ENCODE data around the gene PPP1R15A.
A peak's percentile ranks its signal among the peaks of the same experiment; 100 is the strongest.
"Not testable (repeated sequence)": the region's sequence is repeated elsewhere in the genome, so short reads cannot be mapped to it uniquely, and the experiment has no call there.

Gene PPP1R15A

DNA sequence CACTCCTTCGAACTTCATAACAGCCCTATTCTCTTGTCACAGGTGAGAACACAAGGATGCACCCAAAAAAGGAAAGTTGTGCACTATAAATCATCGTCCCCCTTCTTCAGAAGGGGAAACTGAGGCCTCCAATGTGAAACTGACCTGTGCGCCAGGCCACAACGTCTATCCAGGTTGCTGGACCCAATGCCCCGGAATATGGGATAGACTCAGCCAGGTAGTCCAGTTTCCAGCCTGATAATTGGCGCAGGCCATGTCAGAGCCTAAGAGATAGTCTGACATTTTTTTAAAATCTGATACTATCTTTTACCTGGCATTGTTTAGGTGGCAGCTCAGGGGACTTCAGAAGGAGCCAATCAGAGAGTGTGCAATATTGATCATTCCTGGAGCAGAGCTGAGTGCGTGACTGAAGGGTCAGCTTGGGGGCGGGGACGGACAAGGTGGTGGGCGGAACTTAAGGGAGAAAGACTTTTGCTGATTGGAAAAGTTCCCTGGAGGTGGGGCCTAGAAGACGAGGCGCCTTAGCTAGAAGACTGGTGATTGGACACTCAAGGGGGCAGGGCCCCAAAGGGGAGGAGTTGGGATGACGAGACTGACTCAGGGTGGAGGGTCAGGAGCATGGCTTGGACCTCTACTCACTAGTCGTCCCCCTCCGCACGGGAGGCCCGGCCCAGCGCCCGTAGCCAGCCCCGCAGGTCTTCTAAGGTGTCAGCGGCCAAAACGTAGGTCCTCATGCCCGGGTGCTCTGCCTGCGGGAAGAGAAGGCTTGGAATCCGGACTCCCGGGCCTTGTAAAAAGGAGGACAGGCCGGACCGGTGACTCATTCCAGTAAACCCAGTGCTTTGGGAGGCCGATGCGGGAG is 12.3 kb upstream of the PPP1R15A start:
- DNase-seq (ENCODE audit: low read depth): no peak

DNA sequence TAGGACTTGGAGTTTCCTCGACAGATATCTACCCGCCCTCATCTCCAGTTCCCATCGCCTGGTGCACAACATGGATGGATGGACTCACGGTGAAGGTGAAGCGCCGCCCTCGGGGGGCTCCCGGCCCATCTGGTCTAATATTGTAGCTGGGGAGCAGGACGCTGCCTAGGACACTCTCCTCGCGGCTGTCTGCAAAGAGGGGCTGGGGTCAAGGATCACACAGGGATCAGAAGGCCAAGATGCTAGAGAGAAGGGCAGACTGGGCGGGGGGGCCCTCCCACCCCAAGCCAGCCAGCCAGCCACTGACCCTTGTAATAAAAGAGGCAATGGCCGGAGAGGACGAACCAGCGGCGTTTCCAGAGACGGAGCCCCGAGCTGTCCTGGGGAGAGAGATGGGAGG is 10.9 kb upstream of the PPP1R15A start:
- DNase-seq (ENCODE audit: low read depth): no peak

DNA sequence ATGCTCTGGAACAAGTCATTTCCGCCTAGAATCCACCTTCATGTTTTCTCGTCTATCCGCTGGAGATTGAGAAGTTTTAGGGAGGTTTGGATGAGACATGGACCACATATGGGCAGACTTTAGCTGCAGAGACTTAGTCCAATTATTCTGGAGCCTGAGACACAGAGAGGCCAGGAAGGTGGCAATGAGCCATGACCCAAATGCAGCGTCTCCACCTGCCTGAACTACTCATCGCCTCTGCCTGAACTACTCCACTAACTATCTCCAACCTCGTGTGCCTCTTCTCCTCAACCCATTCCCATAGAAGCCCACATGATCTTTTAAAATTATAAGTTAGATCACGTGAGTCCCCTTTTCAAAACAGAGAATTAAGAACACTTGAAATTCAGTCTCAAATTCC is 9.4 kb upstream of the PPP1R15A start:
- DNase-seq (ENCODE audit: low read depth): no peak

DNA sequence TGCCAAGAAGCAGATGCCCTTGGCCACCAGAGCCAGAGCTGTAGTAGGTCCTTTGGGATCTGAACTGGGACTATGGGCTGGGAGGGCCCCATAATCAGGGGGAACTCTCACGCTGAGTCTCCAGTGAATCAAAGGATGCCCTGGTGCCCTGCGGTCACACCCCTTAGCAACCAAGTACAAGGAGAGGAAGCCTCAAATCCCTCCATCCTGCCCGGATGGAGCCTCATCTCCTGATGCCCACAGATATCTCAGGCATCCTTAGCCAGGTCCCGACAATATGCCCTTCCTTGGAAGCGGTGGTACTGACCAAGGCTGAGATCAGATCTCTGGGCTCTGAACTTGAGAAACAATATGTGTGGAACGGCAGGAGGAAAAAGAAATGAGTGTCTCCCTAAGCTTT is 5.5 kb upstream of the PPP1R15A start:
- no peak for DNase-seq (ENCODE audit: low read depth)

DNA sequence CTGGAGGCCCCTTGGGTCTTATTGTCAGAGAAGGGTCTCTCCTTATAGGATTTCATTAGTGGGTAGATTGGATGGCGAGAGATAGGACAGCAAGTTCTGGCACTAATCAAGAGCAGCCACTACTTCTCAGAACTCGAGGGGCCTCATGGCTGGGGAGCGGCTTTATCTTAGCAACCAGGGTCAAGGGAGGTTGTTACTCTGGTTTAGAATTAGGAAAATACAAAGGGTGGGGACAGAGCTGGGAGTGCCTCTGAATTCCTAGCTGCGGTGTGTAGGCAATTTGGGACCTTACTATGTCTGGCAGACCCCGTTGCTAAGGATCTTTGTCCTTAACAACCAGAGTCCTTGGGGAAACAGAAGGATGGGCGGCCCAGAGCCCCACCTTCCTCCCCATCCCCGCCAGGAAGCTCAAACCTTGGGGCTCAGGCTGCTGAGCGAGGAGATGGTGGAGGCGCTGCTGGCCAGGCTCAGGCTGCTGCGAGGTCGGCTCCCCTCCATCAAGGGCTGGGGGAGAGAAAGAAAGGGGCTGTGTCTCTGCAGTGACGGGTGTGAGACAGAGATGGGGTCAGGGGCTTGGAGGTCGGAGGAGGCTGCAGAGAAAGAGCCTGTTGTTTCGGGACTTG is 5.0 kb upstream of the PPP1R15A start:
- DNase-seq (ENCODE audit: low read depth): no peak

DNA sequence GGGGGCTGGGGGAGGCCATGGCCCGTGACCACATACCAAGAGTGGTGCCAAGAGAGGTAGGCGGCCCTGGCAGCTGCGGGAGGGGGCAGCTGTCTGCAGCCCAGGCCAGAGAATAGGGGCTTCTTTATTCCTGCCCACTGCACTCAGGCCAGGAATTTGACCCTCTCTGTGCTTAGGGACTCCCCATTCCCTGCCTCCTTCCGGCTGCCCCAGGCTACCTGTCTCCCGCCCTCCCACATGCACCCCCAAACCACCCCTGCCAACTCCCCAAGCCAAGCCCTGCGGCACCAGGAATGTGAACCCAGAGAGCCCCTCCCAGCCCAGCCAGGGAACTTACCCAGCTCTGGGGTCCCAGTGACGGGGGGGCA is 4.5 kb upstream of the PPP1R15A start:
- DNase-seq (ENCODE audit: low read depth): no peak

DNA sequence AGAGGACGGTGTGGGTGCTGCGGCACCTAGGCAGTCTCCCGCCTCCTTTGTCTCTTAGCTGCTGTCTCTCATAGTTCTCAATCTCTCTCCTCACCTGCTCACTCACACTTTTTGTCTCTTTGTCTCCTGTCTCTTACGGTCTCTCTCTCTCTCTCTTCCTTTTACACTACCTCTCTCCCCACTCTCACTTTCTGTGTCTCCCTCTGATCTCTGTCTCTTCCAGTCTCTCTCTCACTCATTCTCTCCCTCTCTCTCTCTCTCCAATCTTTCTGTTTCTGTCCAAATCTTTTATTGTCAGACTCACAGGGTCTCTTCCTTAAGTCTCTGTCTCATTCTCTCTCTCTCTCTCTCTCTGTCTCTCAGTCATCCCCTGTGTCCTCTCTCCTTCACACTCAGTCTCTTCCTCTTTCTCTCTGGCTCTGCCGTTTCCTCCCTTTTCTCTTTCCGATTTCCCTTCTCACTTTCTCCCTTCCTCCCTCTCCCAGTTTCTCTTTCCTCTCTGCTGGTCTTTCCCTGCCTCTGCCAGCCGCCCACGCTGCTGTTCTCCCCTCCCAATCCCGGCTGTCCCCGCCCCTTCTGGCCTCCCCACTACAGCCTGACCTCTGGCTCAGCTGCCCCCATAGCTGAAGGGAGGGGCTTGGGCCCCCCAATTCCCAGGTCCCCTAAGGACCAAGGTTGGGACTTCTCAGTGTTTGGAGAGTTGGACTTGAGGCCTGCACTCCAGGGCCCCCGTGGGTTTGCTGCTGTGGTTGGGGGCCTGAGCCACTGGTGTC is 3.9 kb upstream of the PPP1R15A start, which contains the start of gene PLEKHA4:
Gene PLEKHA4, minus strand, starts transcription at position 504 of the 773 bp plus-strand sequence. CDS start 997 bp downstream, outside the sequence.
- no peak for DNase-seq (ENCODE audit: low read depth)

DNA sequence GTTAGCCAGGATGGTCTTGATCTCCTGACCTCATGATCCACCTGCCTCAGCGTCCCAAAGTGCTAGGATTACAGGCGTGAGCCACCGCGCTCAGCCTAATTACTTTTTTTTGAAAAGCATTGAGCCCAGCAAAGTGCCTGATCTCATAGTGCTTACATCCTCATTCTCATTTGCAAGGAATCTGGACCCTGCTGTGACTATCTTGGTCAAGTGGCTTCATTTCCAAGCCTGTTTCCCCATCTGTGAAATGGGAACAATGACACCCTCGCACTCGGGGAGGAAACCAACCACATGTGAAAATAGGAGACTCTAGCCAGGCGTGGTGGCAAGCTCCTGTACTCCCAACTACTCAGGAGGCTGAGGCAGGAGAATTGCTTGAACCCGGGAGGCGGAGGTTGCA is 2.2 kb upstream of the PPP1R15A start:
- DNase-seq (ENCODE audit: low read depth): no peak

DNA sequence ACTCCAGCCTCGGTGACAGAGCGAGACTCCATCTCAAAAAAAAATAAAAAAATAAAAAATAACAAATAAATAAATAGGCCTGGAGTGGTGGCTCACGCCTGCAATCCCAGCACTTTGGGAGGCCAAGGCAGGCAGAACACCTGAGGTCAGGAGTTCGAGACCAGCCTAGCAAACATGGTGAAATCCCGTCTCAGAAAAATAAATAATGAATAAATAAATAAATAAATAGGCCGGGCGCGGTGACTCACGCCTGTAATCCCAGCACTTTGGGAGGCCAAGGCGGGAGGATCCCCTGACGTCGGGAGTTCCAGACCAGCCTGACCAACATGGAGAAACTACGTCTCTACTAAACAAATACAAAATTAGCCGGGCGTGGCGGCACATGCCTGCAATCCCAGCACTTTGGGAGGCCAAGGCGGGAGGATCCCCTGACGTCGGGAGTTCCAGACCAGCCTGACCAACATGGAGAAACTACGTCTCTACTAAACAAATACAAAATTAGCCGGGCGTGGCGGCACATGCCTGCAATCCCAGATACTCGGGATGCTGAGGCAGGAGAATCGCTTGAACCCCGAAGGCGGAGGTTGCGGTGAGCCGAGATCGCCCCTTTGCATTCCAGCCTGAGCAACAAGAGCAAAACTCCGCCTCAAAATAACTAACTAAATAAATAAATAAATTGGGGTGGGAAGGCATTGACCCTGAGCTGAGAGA is 595 bp upstream of the PPP1R15A start:
- not testable (repeated sequence) for DNase-seq (ENCODE audit: low read depth)

DNA sequence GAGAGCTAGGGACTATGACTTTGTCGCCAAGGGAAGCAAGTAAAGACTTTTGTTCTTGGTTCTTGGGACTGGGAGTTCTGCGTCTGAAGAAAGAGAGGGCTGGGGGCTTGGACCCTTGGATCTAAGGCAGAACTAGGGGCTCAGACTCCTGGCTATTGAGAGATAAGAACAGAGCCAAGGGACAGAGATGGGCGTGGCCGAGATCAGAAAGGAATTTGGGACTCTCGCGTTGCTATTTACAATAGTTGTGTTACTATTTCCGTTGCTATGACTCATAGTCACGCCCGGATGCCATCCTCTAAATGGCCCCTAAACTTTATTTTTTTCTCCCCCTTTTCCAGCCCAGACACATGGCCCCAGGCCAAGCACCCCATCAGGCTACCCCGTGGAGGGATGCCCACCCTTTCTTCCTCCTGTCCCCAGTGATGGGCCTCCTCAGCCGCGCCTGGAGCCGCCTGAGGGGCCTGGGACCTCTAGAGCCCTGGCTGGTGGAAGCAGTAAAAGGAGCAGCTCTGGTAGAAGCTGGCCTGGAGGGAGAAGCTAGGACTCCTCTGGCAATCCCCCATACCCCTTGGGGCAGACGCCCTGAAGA is 759 bp downstream of the PPP1R15A start:
- peak; percentile 55 for DNase-seq (ENCODE audit: low read depth)

DNA sequence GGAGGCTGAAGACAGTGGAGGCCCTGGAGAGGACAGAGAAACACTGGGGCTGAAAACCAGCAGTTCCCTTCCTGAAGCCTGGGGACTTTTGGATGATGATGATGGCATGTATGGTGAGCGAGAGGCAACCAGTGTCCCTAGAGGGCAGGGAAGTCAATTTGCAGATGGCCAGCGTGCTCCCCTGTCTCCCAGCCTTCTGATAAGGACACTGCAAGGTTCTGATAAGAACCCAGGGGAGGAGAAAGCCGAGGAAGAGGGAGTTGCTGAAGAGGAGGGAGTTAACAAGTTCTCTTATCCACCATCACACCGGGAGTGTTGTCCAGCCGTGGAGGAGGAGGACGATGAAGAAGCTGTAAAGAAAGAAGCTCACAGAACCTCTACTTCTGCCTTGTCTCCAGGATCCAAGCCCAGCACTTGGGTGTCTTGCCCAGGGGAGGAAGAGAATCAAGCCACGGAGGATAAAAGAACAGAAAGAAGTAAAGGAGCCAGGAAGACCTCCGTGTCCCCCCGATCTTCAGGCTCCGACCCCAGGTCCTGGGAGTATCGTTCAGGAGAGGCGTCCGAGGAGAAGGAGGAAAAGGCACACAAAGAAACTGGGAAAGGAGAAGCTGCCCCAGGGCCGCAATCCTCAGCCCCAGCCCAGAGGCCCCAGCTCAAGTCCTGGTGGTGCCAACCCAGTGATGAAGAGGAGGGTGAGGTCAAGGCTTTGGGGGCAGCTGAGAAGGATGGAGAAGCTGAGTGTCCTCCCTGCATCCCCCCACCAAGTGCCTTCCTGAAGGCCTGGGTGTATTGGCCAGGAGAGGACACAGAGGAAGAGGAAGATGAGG is 1.5 kb downstream of the PPP1R15A start:
- no peak for DNase-seq (ENCODE audit: low read depth)

DNA sequence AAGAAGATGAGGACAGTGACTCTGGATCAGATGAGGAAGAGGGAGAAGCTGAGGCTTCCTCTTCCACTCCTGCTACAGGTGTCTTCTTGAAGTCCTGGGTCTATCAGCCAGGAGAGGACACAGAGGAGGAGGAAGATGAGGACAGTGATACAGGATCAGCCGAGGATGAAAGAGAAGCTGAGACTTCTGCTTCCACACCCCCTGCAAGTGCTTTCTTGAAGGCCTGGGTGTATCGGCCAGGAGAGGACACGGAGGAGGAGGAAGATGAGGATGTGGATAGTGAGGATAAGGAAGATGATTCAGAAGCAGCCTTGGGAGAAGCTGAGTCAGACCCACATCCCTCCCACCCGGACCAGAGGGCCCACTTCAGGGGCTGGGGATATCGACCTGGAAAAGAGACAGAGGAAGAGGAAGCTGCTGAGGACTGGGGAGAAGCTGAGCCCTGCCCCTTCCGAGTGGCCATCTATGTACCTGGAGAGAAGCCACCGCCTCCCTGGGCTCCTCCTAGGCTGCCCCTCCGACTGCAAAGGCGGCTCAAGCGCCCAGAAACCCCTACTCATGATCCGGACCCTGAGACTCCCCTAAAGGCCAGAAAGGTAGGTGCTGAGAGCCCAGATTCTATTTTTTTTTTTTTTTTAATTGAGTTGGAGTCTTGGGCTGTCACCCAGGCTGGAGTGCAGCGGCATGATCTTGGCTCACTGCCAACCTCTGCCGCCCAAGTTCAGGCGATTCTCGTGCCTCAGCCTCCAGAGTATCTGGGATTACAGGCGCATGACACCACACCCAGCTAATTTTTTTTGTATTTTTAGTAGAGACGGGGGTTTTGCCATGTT is 2.3 kb downstream of the PPP1R15A start:
- peak; percentile 28 for DNase-seq (ENCODE audit: low read depth)

DNA sequence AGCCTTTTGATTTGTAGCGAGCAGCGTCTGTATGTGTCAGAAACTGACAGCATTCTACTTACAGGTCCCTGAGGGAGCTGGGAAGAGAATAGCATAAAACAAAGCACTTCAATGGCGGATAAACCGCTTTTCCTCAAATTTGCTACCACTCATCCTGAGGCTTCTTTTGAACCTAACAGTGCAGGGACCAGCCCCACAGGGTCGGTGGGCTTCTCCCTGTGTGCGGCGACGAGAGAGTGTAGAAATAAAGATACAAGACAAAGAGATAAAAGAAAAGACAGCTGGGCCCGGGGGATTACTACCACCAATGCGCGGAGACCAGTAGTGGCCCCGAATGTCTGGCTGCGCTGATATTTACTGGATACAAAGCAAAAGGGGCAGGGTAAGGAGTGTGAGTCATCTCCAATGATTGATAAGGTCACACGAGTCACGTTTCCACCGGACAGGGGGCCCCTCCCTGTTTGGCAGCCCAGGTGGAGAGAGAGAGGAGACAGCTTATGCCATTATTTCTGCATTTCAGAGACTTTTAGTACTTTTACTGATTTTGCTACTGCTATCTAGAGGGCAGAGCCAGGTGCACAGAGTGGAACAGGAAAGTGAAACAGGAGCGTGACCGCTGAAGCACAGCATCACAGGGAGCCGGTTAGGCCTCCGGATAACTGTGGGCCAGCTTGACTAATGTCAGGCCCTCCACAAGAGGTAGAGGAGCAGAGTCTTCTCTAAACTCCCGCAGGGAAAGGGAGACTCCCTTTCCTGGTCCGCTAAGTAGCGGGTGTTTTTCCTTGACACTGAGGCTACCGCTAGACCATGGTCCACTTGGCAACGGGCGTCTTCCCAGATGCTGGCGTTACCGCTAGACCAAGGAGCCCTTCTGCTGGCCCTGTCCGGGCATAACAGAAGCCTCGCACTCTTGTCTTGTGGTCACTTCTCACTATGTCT is 4.1 kb downstream of the PPP1R15A start:
- not testable (repeated sequence) for DNase-seq (ENCODE audit: low read depth)

DNA sequence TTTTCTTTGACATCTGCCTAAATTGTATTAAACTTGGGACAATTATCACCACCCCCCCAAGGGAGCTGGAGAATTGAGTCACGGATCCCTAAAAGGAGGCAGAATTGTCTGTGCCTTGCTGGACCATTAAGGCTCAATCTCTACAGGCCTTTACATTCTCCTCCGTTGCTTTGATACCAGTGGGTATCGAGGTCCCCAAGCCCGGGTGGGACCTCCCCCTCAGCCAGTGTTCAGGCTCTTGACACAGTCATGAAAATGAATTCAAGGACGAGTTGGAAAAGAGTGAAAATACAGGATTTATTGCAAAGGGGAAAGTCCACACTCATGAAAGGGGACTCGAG is 5.6 kb downstream of the PPP1R15A start:
- DNase-seq (ENCODE audit: low read depth): no peak

DNA sequence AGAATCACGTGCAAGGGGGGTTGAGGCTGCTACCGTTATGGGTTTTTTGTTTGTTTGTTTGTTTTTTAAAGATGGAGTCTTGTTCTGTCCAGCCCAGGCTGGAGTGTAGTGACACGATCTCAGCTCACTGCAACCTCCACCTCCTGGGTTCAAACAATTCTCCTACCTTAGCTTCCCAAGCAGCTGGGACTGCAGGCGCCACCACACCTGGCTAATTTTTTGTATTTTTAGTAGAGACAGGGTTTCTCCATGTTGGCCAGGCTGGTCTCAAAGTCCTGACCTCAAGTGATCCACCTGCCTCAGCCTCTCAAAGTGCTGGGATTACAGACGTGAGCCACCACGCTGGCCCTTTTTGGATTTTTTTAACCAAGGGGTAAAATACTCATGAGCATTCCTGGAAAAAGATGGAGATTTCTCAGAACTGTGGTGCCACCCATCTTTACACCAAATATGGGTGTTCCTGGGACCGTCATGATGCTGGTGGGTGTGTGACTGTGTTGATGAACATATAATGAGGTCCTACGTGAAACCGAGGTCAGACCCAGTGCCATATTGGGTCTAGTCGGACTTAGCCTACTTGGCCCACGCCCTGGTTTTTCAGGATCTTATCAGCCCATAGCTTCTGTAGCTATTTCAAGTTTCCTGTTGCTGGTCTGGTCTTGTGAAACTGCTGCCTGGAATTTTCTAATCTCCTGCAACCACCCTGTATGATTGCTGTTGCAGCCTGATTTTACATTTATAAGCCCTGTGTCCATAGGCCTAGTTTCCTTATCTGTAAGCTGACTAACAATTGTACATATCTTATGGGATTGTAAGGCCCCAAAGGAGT is 6.2 kb downstream of the PPP1R15A start:
- DNase-seq (ENCODE audit: low read depth): no peak

DNA sequence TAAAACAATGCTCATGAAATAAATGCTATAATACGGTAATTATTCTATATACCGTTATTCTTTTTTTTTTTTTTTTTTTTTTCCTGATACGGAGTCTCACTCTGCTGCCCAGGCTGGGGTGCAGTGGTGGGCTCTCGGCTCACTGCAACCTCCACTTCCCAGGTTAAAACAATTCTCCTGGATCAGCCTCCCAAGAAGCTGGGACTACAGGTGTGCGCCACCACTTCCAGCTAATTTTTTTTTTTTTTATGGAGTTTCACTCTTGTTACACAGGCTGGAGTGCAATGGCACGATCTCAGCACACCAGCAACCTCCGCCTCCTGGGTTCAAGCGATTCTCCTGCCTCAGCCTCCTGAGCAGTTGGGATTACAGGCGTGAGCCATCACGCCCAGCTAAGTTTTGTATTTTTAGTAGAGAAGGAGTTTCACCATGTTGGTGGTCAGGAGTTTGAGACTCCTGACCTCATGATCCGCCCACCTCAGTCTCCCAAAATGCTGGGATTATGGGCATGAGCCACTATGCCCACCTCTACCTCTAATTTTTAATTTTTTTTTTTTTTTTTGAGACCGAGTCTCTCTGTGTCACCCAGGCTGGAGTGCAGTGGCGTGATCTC is 6.9 kb downstream of the PPP1R15A start:
- DNase-seq (ENCODE audit: low read depth): no peak

DNA sequence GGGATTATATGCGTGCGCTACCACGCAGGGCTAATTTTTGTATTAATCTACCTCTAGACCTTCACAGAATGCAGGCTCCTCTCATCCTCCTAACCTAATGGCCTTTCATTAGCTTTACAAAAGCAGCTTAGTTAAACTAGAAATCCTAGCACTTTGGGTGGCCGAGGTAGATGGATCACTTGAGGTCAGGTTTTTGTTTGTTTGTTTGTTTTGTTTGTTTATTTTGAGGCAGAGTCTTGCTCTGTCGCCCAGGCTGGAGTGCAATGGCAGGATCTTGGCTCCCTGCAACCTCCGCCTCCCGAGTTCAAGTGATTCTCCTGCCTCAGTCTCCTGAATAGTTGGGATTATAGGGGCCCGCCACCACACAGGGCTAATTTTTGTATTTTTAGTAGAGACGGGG is 7.5 kb downstream of the PPP1R15A start:
- not testable (repeated sequence) for DNase-seq (ENCODE audit: low read depth)
